Activated CD4-positive, CD25-positive, alpha-beta regulatory T cell treated with anti-CD3 and anti-CD28 coated beads, Interleukin-2, amount 50 U/mL, for 24 hours (primary cell): ENCODE measurements around the gene LRRC46.

Source experiments
- ATAC-seq, 2 donors: fragments of 150-1000 bp; cut with Tn5 transposase; one replicate each; pipeline ENCODE4 v1.10.0; 2021; ENCODE audit warnings: mild to moderate bottlenecking in 1 of 2, moderate library complexity in 1 of 2

Gene LRRC46

GRCh38 chr17:47834756-47835155 lies 3.3 kb downstream of the LRRC46 start:
- no peak for ATAC-seq

GRCh38 chr17:47836601-47837000 lies 5.1 kb downstream of the LRRC46 start:
- no peak for ATAC-seq

- ATAC-seq: no peak
These were observed 6.0 kb downstream of the LRRC46 start for GRCh38 chr17:47837401-47838039.

- no peak for ATAC-seq
These were observed 7.2 kb downstream of the LRRC46 start for GRCh38 chr17:47838636-47839035.

GRCh38 chr17:47839071-47839470 lies 7.6 kb downstream of the LRRC46 start:
- no peak for ATAC-seq

GRCh38 chr17:47840001-47840741 lies 8.7 kb downstream of the LRRC46 start:
- ATAC-seq: no peak

GRCh38 chr17:47840742-47841487 lies 9.4 kb downstream of the LRRC46 start, which contains the start of gene SCRN2:
TSS of gene SCRN2 (minus strand) at chr17:47841273. CDS start at chr17:47840843, 430 bp downstream.
- peak; percentile 90 to 91 for ATAC-seq

GRCh38 chr17:47841488-47842291 lies 10.2 kb downstream of the LRRC46 start:
- no peak for ATAC-seq

- no peak for ATAC-seq
These were observed 11.9 kb downstream of the LRRC46 start for GRCh38 chr17:47843391-47843730.

- ATAC-seq: no peak
These were observed 12.8 kb downstream of the LRRC46 start for GRCh38 chr17:47844227-47844626.

GRCh38 chr17:47844814-47845715 lies 13.6 kb downstream of the LRRC46 start:
- ATAC-seq: no peak

- ATAC-seq: no peak
These were observed 14.2 kb downstream of the LRRC46 start for GRCh38 chr17:47845716-47846075.

GRCh38 chr17:47846716-47847340 lies 15.4 kb downstream of the LRRC46 start:
- ATAC-seq: no peak

- no peak for ATAC-seq
These were observed 16.1 kb downstream of the LRRC46 start for GRCh38 chr17:47847341-47848197.

- no peak for ATAC-seq
These were observed 16.7 kb downstream of the LRRC46 start for GRCh38 chr17:47848198-47848513.

- ATAC-seq: no peak
These were observed 18.9 kb downstream of the LRRC46 start for GRCh38 chr17:47850373-47850691.

- peak; percentile 91 to 94 for ATAC-seq
These were observed 19.5 kb downstream of the LRRC46 start, which contains the start of gene SP6 for GRCh38 chr17:47850692-47851573. TSS of gene SP6 (minus strand) at chr17:47851163. CDS start at chr17:47848429, 2,734 bp downstream.

GRCh38 chr17:47851764-47852112 lies 20.3 kb downstream of the LRRC46 start:
- ATAC-seq: no peak

- no peak for ATAC-seq
These were observed 20.9 kb downstream of the LRRC46 start for GRCh38 chr17:47852113-47852949.
